SK-N-SH treated with all-trans-retinoic acid at 6 μM for 48 hours (cell line): ENCODE results near the gene NRXN3.

Experiments used
- CSDC2 ChIP-seq: fragments of 250-450 bp; sonication (Bioruptor Pico); IDR thresholded peaks from 2 replicates; pipeline ENCODE4 v1.5.0; 2020; ENCODE audit warnings: mild to moderate bottlenecking, moderate library complexity
- OSR1 ChIP-seq: fragments of 250-450 bp; sonication (Bioruptor Pico); IDR thresholded peaks from 2 replicates; pipeline ENCODE4 v1.8.0; 2022; ENCODE audit warnings: moderate library complexity, mild to moderate bottlenecking, inconsistent platforms
- PATZ1 ChIP-seq: fragments of 250-450 bp; sonication (Bioruptor Pico); IDR thresholded peaks from 2 replicates; pipeline ENCODE4 v1.8.0; 2020; ENCODE audit warnings: mild to moderate bottlenecking, moderate library complexity, borderline replicate concordance
- PPARA ChIP-seq: fragments of 250-450 bp; sonication (Bioruptor Pico); IDR thresholded peaks from 2 replicates; pipeline ENCODE4 v1.5.0; 2020; ENCODE audit warnings: mild to moderate bottlenecking, borderline replicate concordance
- SNAI2 ChIP-seq: fragments of 250-450 bp; sonication (Bioruptor Pico); IDR thresholded peaks from 2 replicates; pipeline ENCODE4 v1.5.0; 2020; ENCODE audit warnings: mild to moderate bottlenecking, moderate library complexity
- TOX ChIP-seq: fragments of 250-450 bp; sonication (Bioruptor Pico); IDR thresholded peaks from 2 replicates; pipeline ENCODE4 v1.8.0; 2021; ENCODE audit warnings: mild to moderate bottlenecking, moderate library complexity, borderline replicate concordance
- TSHZ2 ChIP-seq: fragments of 250-450 bp; sonication (Bioruptor Pico); IDR thresholded peaks from 2 replicates; pipeline ENCODE4 v1.5.0; 2020; ENCODE audit warnings: mild to moderate bottlenecking, moderate library complexity
- ZC3H10 ChIP-seq: fragments of 250-450 bp; sonication (Bioruptor Pico); IDR thresholded peaks from 2 replicates; pipeline ENCODE4 v1.5.1; 2021; ENCODE audit warnings: mild to moderate bottlenecking, moderate library complexity
- ZFP3 ChIP-seq: fragments of 250-450 bp; sonication (Bioruptor Pico); IDR thresholded peaks from 2 replicates; pipeline ENCODE4 v1.5.0; 2020; ENCODE audit warnings: mild to moderate bottlenecking, moderate library complexity
- ZNF565 ChIP-seq: fragments of 450-650 bp; formaldehyde crosslinking; conservative IDR thresholded peaks from 2 replicates; pipeline ENCODE4 v1.5.0; 2020; ENCODE audit warnings: low read depth, mild to moderate bottlenecking, moderate library complexity
- ZNF70 ChIP-seq: fragments of 450-650 bp; formaldehyde crosslinking; IDR thresholded peaks from 2 replicates; pipeline ENCODE4 v1.5.0; 2020; ENCODE audit warnings: mild to moderate bottlenecking, moderate library complexity

GRCh38 chr14:79701371-79701770 is 1531.2 kb downstream of the NRXN3 start:
- TF ChIP-seq ZFP3 (CRISPR knock-in tag): no peak
- no peak for TF ChIP-seq ZC3H10 (CRISPR knock-in tag)
- TF ChIP-seq SNAI2 (CRISPR knock-in tag): no peak
- no peak for TF ChIP-seq TSHZ2 (CRISPR knock-in tag)
- no peak for TF ChIP-seq PATZ1 (CRISPR knock-in tag)
- no peak for TF ChIP-seq ZNF565 (CRISPR knock-in tag)
- no peak for TF ChIP-seq CSDC2 (CRISPR knock-in tag)
- no peak for TF ChIP-seq OSR1 (CRISPR knock-in tag)
- TF ChIP-seq TOX: no peak
- no peak for TF ChIP-seq ZNF70
- TF ChIP-seq PPARA (CRISPR knock-in tag): no peak
